LNCaP clone FGC (cell line): ENCODE measurements around the gene NAP1L4.

Experiments used
- DNase-seq: peaks from one replicate; pipeline ENCODE4 v3.0.0-alpha.2; 2011; ENCODE audit warnings: low read depth
- H3K4me3 ChIP-seq: 2 replicates; pipeline ENCODE4 v1.5.1; 2011; ENCODE audit warnings: mild to moderate bottlenecking, low read depth, low read length, control low read depth
- CTCF ChIP-seq: IDR thresholded peaks from 2 replicates; pipeline ENCODE4 v1.5.1; 2012; ENCODE audit warnings: mild to moderate bottlenecking; ENCODE audit not compliant: control insufficient read depth, insufficient read depth; ENCODE audit errors: extremely low read depth

The NAP1L4 gene

GRCh38 chr11:3018596-3018995, 26.5 kb upstream of the NAP1L4 start:
- TF ChIP-seq CTCF: no peak
- DNase-seq: no peak
- H3K4me3 ChIP-seq: no peak overlapping the region

GRCh38 chr11:3016861-3017260, 24.7 kb upstream of the NAP1L4 start:
- no peak for DNase-seq

GRCh38 chr11:3015796-3016195, 23.7 kb upstream of the NAP1L4 start:
- no peak for DNase-seq
- TF ChIP-seq CTCF: no peak
- H3K4me3 ChIP-seq: no peak overlapping the region

More at GRCh38 chr11:3016861-3017260, 24.7 kb upstream of the NAP1L4 start:
- H3K4me3 ChIP-seq: no peak overlapping the region
- no peak for TF ChIP-seq CTCF

GRCh38 chr11:3014943-3015342, 22.8 kb upstream of the NAP1L4 start:
- TF ChIP-seq CTCF: no peak
- H3K4me3 ChIP-seq: no peak overlapping the region
- no peak for DNase-seq

- no peak for TF ChIP-seq CTCF
- DNase-seq: no peak
- H3K4me3 ChIP-seq: no peak overlapping the region
These were observed 22.2 kb upstream of the NAP1L4 start for GRCh38 chr11:3014057-3014938.

- TF ChIP-seq CTCF: no peak
- no peak for DNase-seq
- H3K4me3 ChIP-seq: no peak overlapping the region
These were observed 20.1 kb upstream of the NAP1L4 start for GRCh38 chr11:3011891-3012885.
